OCI-LY1 (cell line): ENCODE data around the gene PDCD5.

Source experiments
- H2AFZ ChIP-seq: fragments of 200-600 bp; sonication (generic), shearing (Covaris generic); 2 replicates; pipeline ENCODE4 v1.6.0; 2014; ENCODE audit warnings: antibody characterized with exemption, mild to moderate bottlenecking, low read length
- H3F3A ChIP-seq: fragments of 200-600 bp; sonication (generic), shearing (Covaris generic); 2 replicates; pipeline ENCODE4 v1.6.0; 2014; ENCODE audit warnings: mild to moderate bottlenecking, antibody characterized with exemption, low read length, moderate library complexity; ENCODE audit not compliant: insufficient read depth
- H3K27ac ChIP-seq: fragments of 200-600 bp; sonication (generic); 2 replicates; pipeline ENCODE4 v1.5.1; 2014; ENCODE audit warnings: low read length, mixed run types, mild to moderate bottlenecking, low read depth; ENCODE audit not compliant: poor library complexity, severe bottlenecking
- H3K27me3 ChIP-seq: fragments of 200-600 bp; sonication (generic); 2 replicates; pipeline ENCODE4 v1.6.0; 2014; ENCODE audit warnings: antibody characterized with exemption, mild to moderate bottlenecking, low read length, moderate library complexity; ENCODE audit not compliant: insufficient read depth
- H3K36me3 ChIP-seq: fragments of 200-600 bp; sonication (generic); 2 replicates; pipeline ENCODE4 v1.6.1; 2014; ENCODE audit warnings: mild to moderate bottlenecking, antibody characterized with exemption, low read length, moderate library complexity, mixed read lengths; ENCODE audit not compliant: insufficient read depth
- H3K4me1 ChIP-seq: fragments of 200-600 bp; sonication (generic); 2 replicates; pipeline ENCODE4 v1.5.1; 2014; ENCODE audit warnings: mild to moderate bottlenecking, low read length, moderate library complexity; ENCODE audit not compliant: insufficient read depth, severe bottlenecking
- H3K4me2 ChIP-seq: fragments of 200-600 bp; sonication (generic), shearing (Covaris generic); 2 replicates; pipeline ENCODE4 v1.6.1; 2014; ENCODE audit warnings: low read length
- H3K4me3 ChIP-seq: fragments of 200-600 bp; sonication (generic); 2 replicates; pipeline ENCODE4 v1.5.1; 2014; ENCODE audit warnings: low read length, low read depth, mild to moderate bottlenecking, mixed read lengths; ENCODE audit not compliant: poor library complexity, severe bottlenecking
- H3K79me2 ChIP-seq: fragments of 200-600 bp; shearing (Covaris generic); 2 replicates; pipeline ENCODE4 v1.6.1; 2016; ENCODE audit warnings: mixed run types, low read length, mixed read lengths; ENCODE audit not compliant: insufficient read depth
- H3K9ac ChIP-seq: fragments of 200-600 bp; sonication (generic), shearing (Covaris generic); 2 replicates; pipeline ENCODE4 v1.6.1; 2014; ENCODE audit warnings: mild to moderate bottlenecking, low read length, mixed read lengths
- H3K9me2 ChIP-seq: fragments of 200-600 bp; sonication (generic), shearing (Covaris generic); 2 replicates; pipeline ENCODE4 v1.6.1; 2014; ENCODE audit warnings: low read depth, mild to moderate bottlenecking, low read length, mixed read lengths
- H3K9me3 ChIP-seq: fragments of 200-600 bp; shearing (Covaris generic); 2 replicates; pipeline ENCODE4 v1.6.1; 2014; ENCODE audit warnings: low read length, mixed read lengths
- H4K20me1 ChIP-seq: fragments of 200-600 bp; sonication (generic), shearing (Covaris generic); 2 replicates; pipeline ENCODE4 v1.6.0; 2016; ENCODE audit warnings: mild to moderate bottlenecking, low read length; ENCODE audit not compliant: insufficient read depth
- CTCF ChIP-seq: fragments of 200-600 bp; sonication (generic), shearing (Covaris generic); IDR thresholded peaks from 2 replicates; pipeline ENCODE4 v1.5.1; 2017; ENCODE audit warnings: mild to moderate bottlenecking, antibody characterized with exemption, low read length, moderate library complexity, mixed read lengths
- EZH2 ChIP-seq: fragments of 200-600 bp; sonication (generic), shearing (Covaris generic); IDR thresholded peaks from 2 replicates; pipeline ENCODE4 v1.8.0; 2017; ENCODE audit warnings: borderline replicate concordance, mixed run types, mild to moderate bottlenecking, antibody characterized with exemption, low read length, moderate library complexity, mixed read lengths

Gene PDCD5

GRCh38 chr19:32555786-32556185 lies 25.2 kb upstream of the PDCD5 start:
- Histone ChIP-seq H3K27ac (no peak overlapping the region), H3K27me3 (no peaks in the 10 kb centered on the region), H3K9me2 (no peaks in the 10 kb centered on the region), H3K79me2 (no peaks in the 10 kb centered on the region), H3F3A (no peaks in the 10 kb centered on the region), H3K4me3 (no peak overlapping the region), H3K4me2 (no peak overlapping the region), H4K20me1 (no peaks in the 10 kb centered on the region), H2AFZ (no peak overlapping the region), H3K4me1 (no peaks in the 10 kb centered on the region), H3K9ac (no peak overlapping the region), H3K9me3 (no peaks in the 10 kb centered on the region), H3K36me3 (no peaks in the 10 kb centered on the region)
- TF ChIP-seq CTCF (no peak), EZH2 (no peak)

GRCh38 chr19:32558607-32559228 lies 22.3 kb upstream of the PDCD5 start:
- Histone ChIP-seq H3K79me2 (no peaks in the 10 kb centered on the region), H3K27me3 (no peaks in the 10 kb centered on the region), H3K4me3 (no peak overlapping the region), H3K9me3 (no peaks in the 10 kb centered on the region), H3K9me2 (no peaks in the 10 kb centered on the region), H3K27ac (no peak overlapping the region), H3K4me1 (no peaks in the 10 kb centered on the region), H4K20me1 (no peaks in the 10 kb centered on the region), H3K36me3 (no peaks in the 10 kb centered on the region), H3K4me2 (no peak overlapping the region), H2AFZ (no peak overlapping the region), H3F3A (no peaks in the 10 kb centered on the region), H3K9ac (no peak overlapping the region)
- TF ChIP-seq EZH2, result no peak
- TF ChIP-seq CTCF, result no peak

- Histone ChIP-seq H3K4me2 (no peak overlapping the region), H3K4me3 (no peak overlapping the region), H3K36me3 (no peaks in the 10 kb centered on the region), H3K27me3 (no peaks in the 10 kb centered on the region), H3K9me3 (no peaks in the 10 kb centered on the region), H3K9me2 (no peaks in the 10 kb centered on the region), H3K27ac (no peak overlapping the region), H3K4me1 (no peaks in the 10 kb centered on the region), H3F3A (no peaks in the 10 kb centered on the region), H4K20me1 (no peaks in the 10 kb centered on the region), H2AFZ (no peak overlapping the region), H3K9ac (no peak overlapping the region), H3K79me2 (no peaks in the 10 kb centered on the region)
- TF ChIP-seq EZH2, result no peak
- no peak for TF ChIP-seq CTCF
Measured at GRCh38 chr19:32563761-32564160, 17.2 kb upstream of the PDCD5 start.
